IMR-90 (cell line): ENCODE data around the gene BAZ2A. TPM values are rescaled to one million over a fixed set of nuclear protein-coding genes. Genes with fewer than 3 reads are reported as not detected.
"Not testable (repeated sequence)": the region's sequence is repeated elsewhere in the genome, so short reads cannot be mapped to it uniquely, and the experiment has no call there.

ENCODE experiments used
- ATAC-seq: fragments of 200-7000 bp; cut with Tn5 transposase; 2 replicates; pipeline ENCODE4 v1.9.1; 2020; ENCODE audit warnings: low read depth, mild to moderate bottlenecking, moderate library complexity
- BruUV-seq: library from RNA; stranded (reverse); fragments of 400-500 nt; replicated peaks from 2 replicates; lab custom pipeline; 2021; lab: Mats Ljungman, UMichigan
- CTCF ChIA-PET: fragments of 300-600 bp; formaldehyde crosslinking; extraction: SDS; loops from one replicate; lab custom pipeline; 2021; ENCODE audit warnings: antibody characterized with exemption; lab: Yijun Ruan, JAX
- POLR2A ChIA-PET: fragments of 300-600 bp; sonication (Branson Sonifier 250); formaldehyde crosslinking; loops from one replicate; lab custom pipeline; 2022; ENCODE audit warnings: antibody characterized with exemption; ENCODE audit not compliant: unreplicated experiment; lab: Charles Lee
- DNase-seq: peaks from one replicate; pipeline ENCODE4 v3.0.0; 2013
- H2AFZ ChIP-seq: replicated peaks from 2 replicates; pipeline ENCODE3; 2013; ENCODE audit warnings: low read length, mild to moderate bottlenecking; ENCODE audit not compliant: poor library complexity
- H2AK5ac ChIP-seq: 2 replicates; pipeline ENCODE4 v1.6.1; 2013; ENCODE audit warnings: low read depth, low read length, inconsistent platforms
- H2AK9ac ChIP-seq: replicated peaks from 2 replicates; pipeline ENCODE3; 2013; ENCODE audit warnings: mild to moderate bottlenecking, low read depth, low read length, moderate library complexity; ENCODE audit not compliant: poor library complexity
- H2BK120ac ChIP-seq: 2 replicates; pipeline ENCODE4 v1.6.1; 2013; ENCODE audit warnings: low read depth, low read length, inconsistent platforms
- H2BK15ac ChIP-seq: 3 replicates; pipeline ENCODE4 v1.6.1; 2013; ENCODE audit warnings: low read depth, low read length, inconsistent platforms
- H2BK20ac ChIP-seq: 2 replicates; pipeline ENCODE4 v1.6.1; 2013; ENCODE audit warnings: low read depth, mild to moderate bottlenecking, inconsistent platforms, low read length, moderate library complexity
- H2BK5ac ChIP-seq: 2 replicates; pipeline ENCODE4 v1.6.1; 2013; ENCODE audit warnings: mild to moderate bottlenecking, low read depth, low read length, inconsistent platforms; ENCODE audit not compliant: poor library complexity, severe bottlenecking
- H3K14ac ChIP-seq: replicated peaks from 2 replicates; pipeline ENCODE4 v1.6.1; 2013; ENCODE audit warnings: low read depth, low read length, inconsistent platforms
- H3K18ac ChIP-seq: 2 replicates; pipeline ENCODE4 v1.6.1; 2013; ENCODE audit warnings: low read depth, low read length, control low read depth
- H3K23ac ChIP-seq: 2 replicates; pipeline ENCODE4 v1.6.1; 2013; ENCODE audit warnings: low read depth, low read length, inconsistent platforms
- H3K27ac ChIP-seq: 2 replicates; pipeline ENCODE4 v1.5.1; 2013; ENCODE audit warnings: mild to moderate bottlenecking, control low read depth, low read length; ENCODE audit not compliant: insufficient read depth
- H3K27me3 ChIP-seq: 2 replicates; pipeline ENCODE4 v1.6.1; 2013; ENCODE audit warnings: low read length; ENCODE audit not compliant: control insufficient read depth, insufficient read depth
- H3K36me3 ChIP-seq: 2 replicates; pipeline ENCODE4 v1.6.1; 2013; ENCODE audit warnings: low read length, mixed read lengths; ENCODE audit not compliant: control insufficient read depth, insufficient read depth
- H3K4ac ChIP-seq: 2 replicates; pipeline ENCODE4 v1.6.1; 2013; ENCODE audit warnings: low read depth, low read length, inconsistent platforms
- H3K4me1 ChIP-seq: 2 replicates; pipeline ENCODE4 v1.6.1; 2013; ENCODE audit warnings: low read length, mixed read lengths; ENCODE audit not compliant: control insufficient read depth, insufficient read depth
- H3K4me2 ChIP-seq: 2 replicates; pipeline ENCODE4 v1.6.1; 2013; ENCODE audit warnings: low read depth, mild to moderate bottlenecking, control low read depth, low read length, moderate library complexity
- H3K4me3 ChIP-seq: 2 replicates; pipeline ENCODE4 v1.5.1; 2013; ENCODE audit warnings: low read depth, mild to moderate bottlenecking, control low read depth, low read length, moderate library complexity; ENCODE audit not compliant: insufficient read depth
- H3K56ac ChIP-seq: 2 replicates; pipeline ENCODE4 v1.6.1; 2013; ENCODE audit warnings: low read length, inconsistent platforms; ENCODE audit not compliant: insufficient read depth; ENCODE audit errors: extremely low read depth
- H3K79me1 ChIP-seq, 2 experiments: 2 replicates each; pipeline ENCODE4 v1.6.1; 2013; ENCODE audit warnings: low read length in 2 of 2, inconsistent platforms in 1 of 2, low read depth in 1 of 2
- H3K9ac ChIP-seq: 2 replicates; pipeline ENCODE4 v1.6.1; 2013; ENCODE audit warnings: low read depth, low read length, control low read depth
- H3K9me1 ChIP-seq: 2 replicates; pipeline ENCODE4 v1.6.1; 2013; ENCODE audit warnings: low read length, inconsistent platforms; ENCODE audit not compliant: insufficient read depth
- H3K9me3 ChIP-seq: 2 replicates; pipeline ENCODE4 v1.6.1; 2013; ENCODE audit warnings: low read length; ENCODE audit not compliant: control insufficient read depth, insufficient read depth
- H4K20me1 ChIP-seq: 2 replicates; pipeline ENCODE4 v1.6.1; 2013; ENCODE audit warnings: low read length, inconsistent platforms; ENCODE audit not compliant: insufficient read depth
- H4K5ac ChIP-seq: 2 replicates; pipeline ENCODE4 v1.6.1; 2013; ENCODE audit warnings: mild to moderate bottlenecking, low read depth, low read length, control low read depth
- H4K8ac ChIP-seq, 2 experiments: 2 replicates each; pipeline ENCODE4 v1.6.1; 2013; ENCODE audit warnings: low read depth in 2 of 2, low read length in 2 of 2, control low read depth in 1 of 2, inconsistent platforms in 1 of 2
- H4K91ac ChIP-seq: 2 replicates; pipeline ENCODE4 v1.6.1; 2013; ENCODE audit warnings: low read depth, low read length, inconsistent platforms; ENCODE audit not compliant: insufficient read depth
- BHLHE40 ChIP-seq: fragments of 150-350 bp; IDR thresholded peaks from 2 replicates; pipeline ENCODE4 v1.6.1; 2016; ENCODE audit warnings: mild to moderate bottlenecking, low read depth, low read length
- CHD1 ChIP-seq: IDR thresholded peaks from 2 replicates; pipeline ENCODE4 v1.6.1; 2012; ENCODE audit warnings: low read depth, low read length, improper control_type of control experiment
- MAFK ChIP-seq: IDR thresholded peaks from 2 replicates; pipeline ENCODE4 v1.6.1; 2012; ENCODE audit warnings: low read depth, low read length, improper control_type of control experiment
- MXI1 ChIP-seq: IDR thresholded peaks from 2 replicates; pipeline ENCODE4 v1.6.1; 2012; ENCODE audit warnings: low read depth, mild to moderate bottlenecking, low read length, moderate library complexity, borderline replicate concordance
- POLR2A ChIP-seq: IDR thresholded peaks from 2 replicates; pipeline ENCODE4 v1.6.1; 2012; ENCODE audit warnings: mild to moderate bottlenecking, low read depth, low read length
- WGBS, 2 experiments: methylation state at CpG; one replicate each; pipeline versions ENCODE4 v1.1.5 to v1.1.7; 2013; ENCODE audit warnings: missing lambda C conversion rate in 2 of 2; ENCODE audit not compliant: insufficient read length in 1 of 2; ENCODE audit errors: extremely low coverage in 2 of 2; 5-methylcytosine and 5-hydroxymethylcytosine counted together
- dilution Hi-C: fragments of 300-500 bp; cut with HindIII; formaldehyde crosslinking; loops from one replicate; pipeline ENCODE4 v1.14.3; 2018; ENCODE audit warnings: low sequenced_read_pairs; ENCODE audit not compliant: unreplicated experiment
- in situ Hi-C: fragments of 300-500 bp; cut with MboI; formaldehyde crosslinking; loops from 3 replicates; pipeline ENCODE4 v1.14.3; 2019; ENCODE audit warnings: low sequenced_read_pairs, inconsistent platforms, mixed read lengths
- intact Hi-C: fragments of 100-400 bp; cut with micrococcal nuclease; formaldehyde crosslinking; loops from 2 replicates; pipeline ENCODE4 v1.10.0; 2022
- polyA plus RNA-seq, 3 experiments: library from polyadenylated mRNA; depleted of rRNA; stranded (reverse); fragments of >200 nt; gene quantifications; 2 replicates each; pipeline ENCODE4 v1.2.3, GENCODE V29; 2012; ENCODE audit warnings: low replicate concordance in 1 of 3
- total RNA-seq: library from RNA; depleted of rRNA; stranded (reverse); fragments of >200 nt; gene quantifications from 2 replicates; pipeline ENCODE4 v1.2.3, GENCODE V29; 2012

BAZ2A gene
- total and polyA plus RNA-seq, 2 of the 4 experiments (the other 2 are of a cell fraction), result 15.4 to 42.8 TPM

- Histone ChIP-seq H4K5ac (no peak overlapping the region), H4K20me1 (no peaks in the 10 kb centered on the region), H3K79me1 (peaks cover 5 to 10% of the 10 kb centered on the region in 2 experiments; a peak in 3 of 4 replicates), H2AK9ac (no peak overlapping the region), H3K27me3 (no peaks in the 10 kb centered on the region), H2BK5ac (no peak overlapping the region), H2BK15ac (no peak overlapping the region), H3K4ac (no peak overlapping the region), H3K4me2 (no peak overlapping the region), H3K9me1 (no peaks in the 10 kb centered on the region), H3K14ac (no peak overlapping the region), H3K23ac (no peak overlapping the region), H3K36me3 (peaks cover 7% of the 10 kb centered on the region; the same call in 1 of the 2 replicates), H3K9ac (no peak overlapping the region), H3K9me3 (peaks cover 4% of the 10 kb centered on the region; the same call in 1 of the 2 replicates), H2BK20ac (no peak overlapping the region), H3K18ac (no peak overlapping the region), H3K56ac (no peak overlapping the region), H4K91ac (no peak overlapping the region), H3K4me3 (no peak overlapping the region), H3K4me1 (no peaks in the 10 kb centered on the region), H4K8ac (no peak overlapping the region), H3K27ac (no peak overlapping the region), H2BK120ac (no peak overlapping the region), H2AFZ (no peak overlapping the region), H2AK5ac (no peak overlapping the region)
- CTCF ChIA-PET, result no interaction called here
- no TSS peak for BruUV-seq
- ATAC-seq (no peak; the same call in 1 of the 2 replicates), DNase-seq (no peak)
- no CpG with 5 or more reads among the region's 7 CpGs for WGBS, 2 experiments
- dilution Hi-C loops (no loop called here), intact Hi-C loops (no loop called here), in situ Hi-C loops (no loop called here)
- TF ChIP-seq MXI1 (no peak), POLR2A (no peak), CHD1 (no peak), MAFK (no peak), BHLHE40 (no peak)
- POLR2A ChIA-PET, result no interaction called here
Observed at GRCh38 chr12:56657416-56658379, 27.6 kb upstream of the BAZ2A start.

- H3K4me1 ChIP-seq, H4K5ac ChIP-seq, intact Hi-C loops, H2BK120ac ChIP-seq, ATAC-seq, H3K4ac ChIP-seq, DNase-seq, H4K8ac ChIP-seq, H3K9ac ChIP-seq, H3K27ac ChIP-seq, H4K91ac ChIP-seq, H4K20me1 ChIP-seq, H3K27me3 ChIP-seq, H2AK5ac ChIP-seq, POLR2A ChIA-PET, H3K4me2 ChIP-seq, H2BK5ac ChIP-seq, H3K4me3 ChIP-seq, H2AK9ac ChIP-seq, H3K18ac ChIP-seq, H3K9me1 ChIP-seq, H3K9me3 ChIP-seq, H3K36me3 ChIP-seq, H3K23ac ChIP-seq, CTCF ChIA-PET, dilution Hi-C loops, H2BK15ac ChIP-seq, H3K14ac ChIP-seq, H3K79me1 ChIP-seq, BruUV-seq, in situ Hi-C loops, H3K56ac ChIP-seq, H2AFZ ChIP-seq, H2BK20ac ChIP-seq: not testable (repeated sequence)
- WGBS, 2 experiments, result 100% methylated on average over 4 of the region's 5 CpGs; no CpG with 5 or more reads in 1 of the 2 experiments
Observed at GRCh38 chr12:56653781-56654180, 23.7 kb upstream of the BAZ2A start.
